SU-DHL-6 (cell line): ENCODE data around the gene TWNK.

Source experiments
- EZH2phosphoT487 ChIP-seq: fragments of 200-600 bp; sonication (generic), shearing (Covaris generic); conservative IDR thresholded peaks from 2 replicates; pipeline ENCODE4 v1.6.1; 2018; ENCODE audit warnings: mild to moderate bottlenecking, antibody characterized with exemption, low read length, moderate library complexity, mixed read lengths
- TF ChIP-seq, protein P1 (sequence below): fragments of 200-600 bp; sonication (generic); IDR thresholded peaks from one replicate; pipeline ENCODE4 v1.5.1; 2017; ENCODE audit warnings: antibody characterized with exemption, mild to moderate bottlenecking, low read length, moderate library complexity; ENCODE audit not compliant: insufficient read depth, poor library complexity, severe bottlenecking

GRCh38 chr10:100945754-100946153 lies 41.6 kb upstream of the TWNK start:
- TF ChIP-seq, protein P1, sequence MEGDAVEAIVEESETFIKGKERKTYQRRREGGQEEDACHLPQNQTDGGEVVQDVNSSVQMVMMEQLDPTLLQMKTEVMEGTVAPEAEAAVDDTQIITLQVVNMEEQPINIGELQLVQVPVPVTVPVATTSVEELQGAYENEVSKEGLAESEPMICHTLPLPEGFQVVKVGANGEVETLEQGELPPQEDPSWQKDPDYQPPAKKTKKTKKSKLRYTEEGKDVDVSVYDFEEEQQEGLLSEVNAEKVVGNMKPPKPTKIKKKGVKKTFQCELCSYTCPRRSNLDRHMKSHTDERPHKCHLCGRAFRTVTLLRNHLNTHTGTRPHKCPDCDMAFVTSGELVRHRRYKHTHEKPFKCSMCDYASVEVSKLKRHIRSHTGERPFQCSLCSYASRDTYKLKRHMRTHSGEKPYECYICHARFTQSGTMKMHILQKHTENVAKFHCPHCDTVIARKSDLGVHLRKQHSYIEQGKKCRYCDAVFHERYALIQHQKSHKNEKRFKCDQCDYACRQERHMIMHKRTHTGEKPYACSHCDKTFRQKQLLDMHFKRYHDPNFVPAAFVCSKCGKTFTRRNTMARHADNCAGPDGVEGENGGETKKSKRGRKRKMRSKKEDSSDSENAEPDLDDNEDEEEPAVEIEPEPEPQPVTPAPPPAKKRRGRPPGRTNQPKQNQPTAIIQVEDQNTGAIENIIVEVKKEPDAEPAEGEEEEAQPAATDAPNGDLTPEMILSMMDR = no peak
- no peak for TF ChIP-seq EZH2phosphoT487
